ENCODE data around the gene RALGAPA1.
A peak's percentile ranks its signal among the peaks of the same experiment; 100 is the strongest.
"Not testable (repeated sequence)": the region's sequence is repeated elsewhere in the genome, so short reads cannot be mapped to it uniquely, and the experiment has no call there.

The RALGAPA1 gene

GRCh38 chr14:35695647-35696046, 113.4 kb downstream of the RALGAPA1 start:
- no peak for DNase-seq

DNA sequence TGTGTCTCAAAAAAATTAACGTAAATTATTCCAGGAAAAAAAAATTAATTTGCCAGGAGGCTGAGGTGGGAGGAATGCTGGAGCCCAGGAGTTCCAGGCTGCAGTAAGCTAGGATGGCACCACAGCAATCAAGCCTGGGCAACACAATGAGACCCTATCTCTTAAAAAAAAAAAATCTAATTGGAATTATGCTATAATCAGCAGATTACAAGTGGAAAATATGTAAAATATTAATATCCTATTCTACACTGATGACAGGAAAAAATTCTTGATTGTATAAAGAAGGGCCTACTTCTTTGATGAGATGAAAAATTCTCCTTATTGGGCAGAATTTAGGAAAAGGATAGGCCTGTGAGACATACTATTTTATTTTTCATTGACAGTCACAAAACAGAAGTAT, 114.0 kb downstream of the RALGAPA1 start:
- no peak for DNase-seq

DNA sequence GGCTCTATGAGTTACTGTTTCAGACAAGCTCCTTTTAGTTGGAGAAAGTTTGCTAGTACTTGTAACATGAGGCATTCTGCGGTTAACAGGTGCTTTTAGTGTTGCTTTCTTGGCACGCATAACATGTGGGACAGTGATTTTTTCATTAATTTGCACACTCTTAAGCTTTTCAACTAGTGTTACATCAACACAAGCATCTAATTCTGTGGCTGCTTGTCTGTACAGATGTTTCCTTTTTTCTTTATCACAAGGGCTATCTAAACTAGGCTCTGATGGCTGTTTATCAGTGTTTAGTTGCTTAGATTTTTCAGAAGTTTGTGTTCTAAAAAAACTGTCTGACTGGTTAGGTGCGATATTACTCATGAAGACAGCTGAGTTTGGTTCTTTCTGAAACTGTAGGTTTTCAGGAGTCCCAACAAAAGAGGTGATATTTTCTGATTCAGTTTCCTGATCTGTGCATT, 120.1 kb downstream of the RALGAPA1 start:
- no peak for DNase-seq

DNA sequence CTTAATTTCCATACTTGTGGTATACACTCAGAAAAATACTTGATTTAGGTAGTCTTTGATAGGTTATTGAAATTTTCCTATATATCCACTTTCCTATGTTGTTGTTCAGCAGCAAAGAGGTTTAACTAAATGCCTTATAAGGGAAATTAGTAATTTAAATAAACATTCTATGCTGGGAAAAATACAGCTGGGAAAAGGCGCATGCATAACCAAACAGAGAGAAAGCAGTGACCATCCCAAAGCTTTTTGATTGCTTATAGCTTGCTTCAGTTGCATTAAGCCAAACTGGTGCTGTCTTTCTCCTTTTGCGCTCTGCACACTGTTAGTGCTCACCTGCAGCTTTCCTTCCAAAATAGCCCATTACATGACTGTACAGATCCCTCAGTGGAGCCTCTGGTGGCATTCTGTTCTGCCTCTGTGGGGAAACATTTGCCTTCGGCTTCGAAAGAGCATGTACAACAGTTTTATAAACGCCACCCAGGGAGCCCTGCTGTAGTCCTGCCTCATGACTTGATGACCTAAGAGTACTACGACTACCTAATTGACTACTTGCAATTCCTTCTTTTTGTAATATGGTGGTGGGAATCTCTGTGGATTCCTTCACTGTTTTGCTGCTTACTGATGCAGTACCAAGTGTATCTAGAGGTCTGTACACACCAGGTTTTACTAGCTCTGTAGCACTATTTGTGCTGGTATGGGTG, 120.8 kb downstream of the RALGAPA1 start:
- no peak for DNase-seq

DNA sequence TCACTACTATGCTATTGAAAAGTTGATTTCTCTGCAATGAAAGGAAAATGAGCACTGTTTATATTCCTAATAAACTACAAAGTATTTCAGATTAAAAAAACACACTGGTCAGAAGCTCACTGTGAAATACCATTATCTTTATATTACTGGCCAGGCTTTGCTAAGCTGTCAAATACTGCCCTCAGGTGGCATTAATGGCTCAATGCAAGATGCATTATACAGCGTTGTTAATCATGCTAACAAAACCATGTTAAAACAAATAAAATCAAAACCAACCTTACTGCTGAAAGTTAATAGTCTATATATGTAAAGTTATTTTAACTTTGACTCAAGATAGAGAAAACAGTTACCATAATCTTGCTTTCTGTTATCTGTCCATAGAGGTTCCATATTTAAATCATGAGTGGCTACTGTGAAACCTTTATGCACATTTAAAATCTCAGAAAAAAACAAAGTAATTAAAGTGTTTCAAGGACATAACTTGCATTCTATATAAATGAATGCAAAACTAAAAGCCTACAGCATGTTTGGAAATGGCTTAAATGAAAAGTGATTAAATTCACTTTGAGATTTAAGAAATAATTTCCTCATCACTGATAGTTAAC, 121.7 kb downstream of the RALGAPA1 start:
- DNase-seq = peak; percentile 9 to 28

- DNase-seq = not testable (repeated sequence)
Observed at GRCh38 chr14:35683688-35684087, 125.4 kb downstream of the RALGAPA1 start.

GRCh38 chr14:35682802-35683201, 126.3 kb downstream of the RALGAPA1 start:
- no peak for DNase-seq

GRCh38 chr14:35678403-35679028, 130.6 kb downstream of the RALGAPA1 start:
- DNase-seq = no peak

DNA sequence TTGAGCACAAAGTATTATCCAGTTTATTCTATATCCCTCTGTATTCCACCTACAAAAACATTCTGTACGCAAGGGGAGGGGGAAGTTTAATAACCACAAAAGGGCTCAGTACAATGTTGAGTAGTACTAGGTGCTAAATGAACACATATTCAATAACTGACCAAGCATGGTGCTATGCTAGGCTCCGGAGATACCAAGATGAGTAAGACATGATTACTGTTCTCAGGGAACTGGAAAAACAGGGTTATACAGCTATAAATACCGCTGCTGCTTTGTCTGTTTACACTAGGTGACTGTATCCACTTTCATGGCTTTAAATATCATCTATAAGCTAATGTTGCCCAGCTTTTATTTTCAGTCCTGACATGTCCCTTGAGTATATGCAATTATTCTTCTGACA, 139.3 kb downstream of the RALGAPA1 start:
- DNase-seq = no peak

- DNase-seq = no peak
Observed at GRCh38 chr14:35666429-35667043, 142.6 kb downstream of the RALGAPA1 start.

- no peak for DNase-seq
Observed at GRCh38 chr14:35661875-35662274, 147.2 kb downstream of the RALGAPA1 start.

DNA sequence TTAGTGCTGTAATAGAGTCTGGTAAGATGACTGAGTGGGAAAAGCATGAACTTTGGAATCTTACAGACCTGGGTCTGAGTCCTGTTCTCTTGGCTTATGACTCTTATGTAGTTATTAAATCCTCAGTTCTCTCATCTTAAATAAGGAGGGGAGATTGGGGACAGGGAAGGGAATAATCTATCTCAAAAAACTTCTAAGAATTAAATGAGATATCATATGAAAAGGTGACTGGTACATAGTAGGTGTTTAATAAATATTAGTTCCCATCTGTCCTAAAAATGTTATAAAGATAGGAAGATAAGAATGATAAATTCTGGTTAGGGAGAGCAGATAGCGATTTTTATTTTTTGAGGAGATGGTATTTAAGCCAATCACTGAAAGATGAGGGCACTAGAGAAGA, 156.1 kb downstream of the RALGAPA1 start:
- no peak for DNase-seq

GRCh38 chr14:35643513-35643912, 165.6 kb downstream of the RALGAPA1 start:
- DNase-seq = no peak

- DNase-seq = no peak
Observed at GRCh38 chr14:35637851-35638250, 171.2 kb downstream of the RALGAPA1 start.

DNA sequence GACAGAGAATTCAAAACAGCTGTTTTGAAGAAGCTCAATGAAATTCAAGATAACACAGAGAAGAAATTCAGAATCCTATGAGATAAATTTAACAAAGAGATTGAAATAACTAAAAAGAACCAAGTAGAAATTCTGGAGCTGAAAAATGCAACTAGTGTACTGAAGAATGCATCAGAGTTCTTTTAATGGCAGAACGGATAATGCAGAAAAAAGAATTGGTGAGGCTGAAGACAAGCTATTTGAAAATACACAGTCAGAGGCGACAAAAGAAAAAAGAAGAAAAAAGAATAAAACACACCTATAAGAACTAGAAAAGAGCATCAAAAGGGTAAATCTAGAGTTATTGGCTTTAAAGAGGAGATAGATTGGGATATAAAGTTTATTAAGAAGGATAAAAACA, 171.8 kb downstream of the RALGAPA1 start:
- no peak for DNase-seq

- no peak for DNase-seq
Observed at GRCh38 chr14:35632676-35633075, 176.4 kb downstream of the RALGAPA1 start.

- DNase-seq = no peak
Observed at GRCh38 chr14:35632271-35632670, 176.8 kb downstream of the RALGAPA1 start.

DNA sequence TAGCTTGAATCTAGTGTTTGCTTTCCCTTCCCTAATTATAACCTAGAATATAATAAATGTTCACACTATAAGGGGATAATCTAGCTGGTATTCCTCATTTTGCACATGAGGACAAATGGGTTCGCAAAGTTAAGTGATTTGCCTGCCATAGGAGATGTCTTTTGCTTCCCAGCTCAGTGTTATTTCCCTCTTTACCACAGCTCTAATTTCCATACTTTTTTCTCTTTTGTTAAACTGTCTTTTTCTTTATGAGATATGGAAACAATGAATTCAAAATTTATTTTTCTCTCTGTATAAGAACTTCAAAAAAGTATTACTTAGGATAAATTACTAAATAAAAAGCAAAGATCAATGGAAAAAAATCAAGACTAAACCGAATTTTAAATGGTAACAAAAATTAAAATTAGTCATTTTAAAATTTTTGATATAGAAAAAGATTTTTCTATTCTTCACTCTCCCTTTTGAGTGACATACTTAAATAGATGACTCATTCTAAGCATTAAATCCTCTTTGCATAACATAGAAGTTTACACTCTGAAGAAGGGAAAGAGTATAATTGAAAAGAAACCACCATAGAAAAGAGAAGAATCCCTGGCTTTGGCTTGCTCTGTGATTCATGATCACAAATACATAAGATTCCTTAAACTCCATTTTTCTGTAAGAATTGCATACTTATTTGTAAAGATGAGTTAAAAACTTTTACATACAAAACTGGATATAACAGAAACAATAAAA, 177.9 kb downstream of the RALGAPA1 start:
- no peak for DNase-seq

GRCh38 chr14:35628989-35629388, 180.1 kb downstream of the RALGAPA1 start:
- DNase-seq = no peak

GRCh38 chr14:35626947-35627346, 182.1 kb downstream of the RALGAPA1 start:
- not testable (repeated sequence) for DNase-seq

DNA sequence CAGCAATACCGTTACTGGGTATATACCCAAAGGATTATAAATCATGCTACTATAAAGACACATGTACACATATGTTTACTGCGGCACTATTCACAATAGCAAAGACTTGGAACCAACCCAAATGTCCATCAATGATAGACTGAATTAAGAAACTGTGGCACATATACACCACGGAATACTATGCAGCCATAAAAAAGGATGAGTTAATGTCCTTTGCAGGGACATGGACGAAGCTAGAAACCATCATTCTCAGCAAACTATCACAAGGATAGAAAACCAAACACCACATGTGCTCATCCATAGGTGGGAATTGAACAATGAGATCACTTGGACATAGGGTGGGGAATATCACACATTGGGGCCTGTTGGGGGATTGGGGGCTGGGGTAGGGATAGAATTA, 187.1 kb downstream of the RALGAPA1 start:
- not testable (repeated sequence) for DNase-seq

GRCh38 chr14:35619998-35620397, 189.1 kb downstream of the RALGAPA1 start:
- not testable (repeated sequence) for DNase-seq

DNA sequence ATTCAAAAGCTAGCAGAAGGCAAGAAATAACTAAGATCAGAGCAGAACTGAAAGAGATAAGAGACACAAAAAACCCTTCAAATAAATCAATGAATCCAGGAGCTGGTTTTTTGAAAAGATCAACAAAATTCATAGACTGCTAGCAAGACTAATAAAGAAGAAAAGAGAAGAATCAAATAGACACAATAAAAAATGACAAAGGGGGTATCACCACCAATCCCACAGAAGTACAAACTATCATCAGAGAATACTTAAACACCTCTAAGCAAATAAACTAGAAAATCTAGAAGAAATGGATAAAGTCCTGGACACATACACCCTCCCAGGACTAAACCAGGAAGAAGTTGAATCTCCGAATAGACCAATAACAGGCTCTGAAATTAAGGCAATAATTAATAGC, 189.6 kb downstream of the RALGAPA1 start:
- not testable (repeated sequence) for DNase-seq

All from stimulated activated CD4-positive, alpha-beta T cell treated with anti-CD3 and anti-CD28 coated beads, Interleukin-2, amount 100 ng/mL, for 24 hours (primary cell).